Hematopoietic multipotent progenitor cell treated with erythropoietin and hydrocortisone succinate and interleukin-3 and kit ligand, for 17 days (in vitro differentiated cells): Measurements from ENCODE around the gene GTF3C4.

ENCODE experiments used
- DNase-seq: peaks from one replicate; pipeline ENCODE4 v3.0.0-alpha.2; 2015; ENCODE audit warnings: low spot score

GTF3C4 gene

GRCh38 chr9:132670457-132671391 lies at the start of gene GTF3C4:
TSS of gene GTF3C4 (plus strand) at chr9:132670464. CDS start at chr9:132670599, 135 bp downstream.
- peak; percentile 29 for DNase-seq

- DNase-seq: no peak
Measured at GRCh38 chr9:132622159-132622558, 48.1 kb upstream of the GTF3C4 start.

- no peak for DNase-seq
Measured at GRCh38 chr9:132626285-132626684, 44.0 kb upstream of the GTF3C4 start.

GRCh38 chr9:132627106-132627505 lies 43.2 kb upstream of the GTF3C4 start:
- DNase-seq: no peak

- DNase-seq: no peak
Measured at GRCh38 chr9:132627594-132627993, 42.7 kb upstream of the GTF3C4 start.

- no peak for DNase-seq
Measured at GRCh38 chr9:132628746-132629145, 41.5 kb upstream of the GTF3C4 start.

- DNase-seq: no peak
Measured at GRCh38 chr9:132630116-132630515, 40.1 kb upstream of the GTF3C4 start.

- no peak for DNase-seq
Measured at GRCh38 chr9:132630811-132631210, 39.5 kb upstream of the GTF3C4 start.

GRCh38 chr9:132631280-132631679 lies 39.0 kb upstream of the GTF3C4 start:
- no peak for DNase-seq

GRCh38 chr9:132631685-132632084 lies 38.6 kb upstream of the GTF3C4 start:
- no peak for DNase-seq

- DNase-seq: no peak
Measured at GRCh38 chr9:132632413-132633129, 37.7 kb upstream of the GTF3C4 start.

- no peak for DNase-seq
Measured at GRCh38 chr9:132634327-132634726, 35.9 kb upstream of the GTF3C4 start.

- no peak for DNase-seq
Measured at GRCh38 chr9:132637351-132637750, 32.9 kb upstream of the GTF3C4 start.

GRCh38 chr9:132637801-132638200 lies 32.5 kb upstream of the GTF3C4 start:
- no peak for DNase-seq

GRCh38 chr9:132638240-132638639 lies 32.0 kb upstream of the GTF3C4 start:
- DNase-seq: no peak

- DNase-seq: no peak
Measured at GRCh38 chr9:132639322-132639721, 30.9 kb upstream of the GTF3C4 start.

GRCh38 chr9:132641216-132641615 lies 29.0 kb upstream of the GTF3C4 start:
- no peak for DNase-seq

- DNase-seq: no peak
Measured at GRCh38 chr9:132644251-132644650, 26.0 kb upstream of the GTF3C4 start.

GRCh38 chr9:132645306-132645705 lies 25.0 kb upstream of the GTF3C4 start:
- DNase-seq: no peak

- DNase-seq: no peak
Measured at GRCh38 chr9:132645711-132646110, 24.6 kb upstream of the GTF3C4 start.

GRCh38 chr9:132646726-132647125 lies 23.5 kb upstream of the GTF3C4 start:
- DNase-seq: no peak

GRCh38 chr9:132647355-132647754 lies 22.9 kb upstream of the GTF3C4 start:
- no peak for DNase-seq

- DNase-seq: no peak
Measured at GRCh38 chr9:132647806-132648205, 22.5 kb upstream of the GTF3C4 start.
